Measurements from ENCODE around the gene ZNF296.

GRCh38 chr19:45096700-45097099, 20.4 kb upstream of the ZNF296 start:
- TF ChIP-seq CTCF (IDR thresholded peaks at IDR 0.05) (no peak), EZH2 (IDR thresholded peaks at IDR 0.05) (no peak)

Measured in neural progenitor cell (in vitro differentiated cells).